ENCODE results near the gene LYVE1.

The LYVE1 gene, protein sequence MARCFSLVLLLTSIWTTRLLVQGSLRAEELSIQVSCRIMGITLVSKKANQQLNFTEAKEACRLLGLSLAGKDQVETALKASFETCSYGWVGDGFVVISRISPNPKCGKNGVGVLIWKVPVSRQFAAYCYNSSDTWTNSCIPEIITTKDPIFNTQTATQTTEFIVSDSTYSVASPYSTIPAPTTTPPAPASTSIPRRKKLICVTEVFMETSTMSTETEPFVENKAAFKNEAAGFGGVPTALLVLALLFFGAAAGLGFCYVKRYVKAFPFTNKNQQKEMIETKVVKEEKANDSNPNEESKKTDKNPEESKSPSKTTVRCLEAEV

DNA sequence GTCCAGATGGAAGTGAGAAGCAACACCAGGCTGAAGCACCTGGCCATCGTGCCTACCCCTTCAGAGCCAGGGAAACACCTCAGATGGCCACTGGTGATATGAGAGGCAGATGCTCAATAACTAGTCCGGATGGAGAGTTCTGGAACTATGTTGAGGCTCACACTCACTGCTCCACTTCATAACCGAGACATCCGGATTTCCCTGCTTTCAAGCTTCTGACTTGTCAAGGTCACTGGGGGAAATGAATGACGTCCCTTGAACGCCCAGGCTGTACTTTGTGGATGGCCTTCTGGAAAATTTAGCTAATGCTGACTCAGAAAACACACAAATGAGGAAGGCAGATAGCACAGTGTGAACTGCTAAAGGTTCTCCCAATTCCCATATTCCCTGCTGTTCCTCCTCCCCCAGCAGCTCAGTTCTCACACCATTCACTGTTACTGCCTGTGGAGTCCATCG is at the start of gene LYVE1:
TSS of gene LYVE1 (minus strand) at position 180 of the 456 bp plus-strand sequence. CDS start at position 47, 133 bp downstream.
- TF ChIP-seq, protein P1, sequence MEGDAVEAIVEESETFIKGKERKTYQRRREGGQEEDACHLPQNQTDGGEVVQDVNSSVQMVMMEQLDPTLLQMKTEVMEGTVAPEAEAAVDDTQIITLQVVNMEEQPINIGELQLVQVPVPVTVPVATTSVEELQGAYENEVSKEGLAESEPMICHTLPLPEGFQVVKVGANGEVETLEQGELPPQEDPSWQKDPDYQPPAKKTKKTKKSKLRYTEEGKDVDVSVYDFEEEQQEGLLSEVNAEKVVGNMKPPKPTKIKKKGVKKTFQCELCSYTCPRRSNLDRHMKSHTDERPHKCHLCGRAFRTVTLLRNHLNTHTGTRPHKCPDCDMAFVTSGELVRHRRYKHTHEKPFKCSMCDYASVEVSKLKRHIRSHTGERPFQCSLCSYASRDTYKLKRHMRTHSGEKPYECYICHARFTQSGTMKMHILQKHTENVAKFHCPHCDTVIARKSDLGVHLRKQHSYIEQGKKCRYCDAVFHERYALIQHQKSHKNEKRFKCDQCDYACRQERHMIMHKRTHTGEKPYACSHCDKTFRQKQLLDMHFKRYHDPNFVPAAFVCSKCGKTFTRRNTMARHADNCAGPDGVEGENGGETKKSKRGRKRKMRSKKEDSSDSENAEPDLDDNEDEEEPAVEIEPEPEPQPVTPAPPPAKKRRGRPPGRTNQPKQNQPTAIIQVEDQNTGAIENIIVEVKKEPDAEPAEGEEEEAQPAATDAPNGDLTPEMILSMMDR (IDR thresholded peaks at IDR 0.05; ENCODE audit: extremely low read depth, missing control alignments) = no peak
- no peak for DNase-seq (ENCODE audit: low spot score)

DNA sequence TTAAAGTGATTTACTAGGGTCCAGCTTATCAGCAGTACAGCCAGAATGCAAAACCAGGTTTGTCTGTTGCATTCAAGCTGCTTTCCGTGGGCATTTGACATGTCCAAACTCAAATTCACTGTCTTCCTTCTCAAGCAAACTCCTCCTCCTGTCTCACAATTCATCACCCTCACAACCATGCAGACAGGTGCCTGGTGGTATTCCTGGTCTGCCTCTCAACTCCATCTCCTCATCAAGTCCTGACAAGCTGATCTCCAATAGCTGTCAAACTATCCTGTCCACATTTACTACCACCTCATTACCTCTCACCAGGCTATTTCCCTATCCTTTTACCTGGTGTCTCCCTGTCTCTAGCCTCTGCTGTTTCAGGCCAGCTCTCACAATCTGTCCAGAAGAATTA is 49.1 kb upstream of the LYVE1 start:
- DNase-seq (ENCODE audit: low spot score) = no peak
- TF ChIP-seq, protein P1 (IDR thresholded peaks at IDR 0.05; ENCODE audit: extremely low read depth, missing control alignments) = no peak

DNA sequence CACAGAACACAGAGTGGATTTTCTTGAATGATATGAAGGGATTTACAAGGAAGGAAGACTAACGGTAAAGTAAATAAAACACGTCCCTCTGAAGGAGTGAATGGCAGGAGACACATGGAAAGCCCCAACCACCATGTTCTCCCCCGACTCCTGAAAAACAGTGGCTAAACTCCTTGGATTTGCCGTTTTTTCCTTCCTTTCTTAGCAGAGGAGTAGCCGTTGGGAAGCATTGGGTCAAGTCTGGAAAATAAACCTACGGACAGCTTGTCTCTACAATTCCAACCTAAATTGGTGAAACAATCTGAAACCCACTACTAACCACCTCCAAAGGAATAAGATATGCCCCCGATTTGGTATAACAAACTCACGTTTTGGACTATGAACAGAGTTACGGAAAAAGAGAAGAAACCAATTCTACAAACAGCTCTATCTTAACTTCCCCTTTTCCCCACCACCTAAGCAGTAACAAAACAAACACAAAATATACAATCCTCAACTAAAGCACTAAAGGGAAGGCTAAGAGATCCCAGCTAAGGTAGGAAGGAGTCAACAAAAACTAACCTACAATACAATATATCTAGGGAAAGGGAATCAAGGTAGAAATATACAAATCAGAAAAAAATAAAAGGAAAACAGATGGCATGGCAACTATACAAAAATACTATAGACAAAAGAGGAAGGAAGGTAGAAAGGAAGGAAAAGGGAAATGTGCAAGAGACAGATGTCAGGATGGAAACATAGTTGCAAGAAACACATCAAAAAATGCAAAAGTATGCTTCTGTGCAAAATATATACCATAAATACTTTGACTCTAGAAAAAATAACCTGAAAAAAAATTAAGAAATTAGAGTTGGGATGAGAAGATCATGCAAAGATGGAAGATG is 43.8 kb upstream of the LYVE1 start:
- TF ChIP-seq, protein P1 (IDR thresholded peaks at IDR 0.05; ENCODE audit: extremely low read depth, missing control alignments) = no peak
- DNase-seq (ENCODE audit: low spot score) = no peak

DNA sequence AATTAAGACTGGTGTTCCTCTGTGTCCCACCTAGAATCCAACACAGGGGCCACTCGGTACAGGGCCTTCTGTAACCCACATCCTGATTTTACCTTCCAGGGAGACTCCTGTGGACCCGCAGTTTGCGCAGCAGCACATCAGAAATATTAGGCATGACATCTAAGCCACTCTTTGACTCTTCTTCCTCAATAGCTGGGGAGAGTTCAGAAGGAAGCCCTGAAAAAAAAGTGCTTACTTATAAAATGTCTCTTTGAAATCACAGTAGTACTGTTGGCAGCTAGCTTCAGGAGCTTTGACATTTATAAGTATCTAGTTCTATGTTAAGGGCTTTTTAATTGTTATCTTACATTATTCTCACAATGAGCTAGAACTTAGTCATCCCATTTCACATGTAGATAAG is 41.2 kb upstream of the LYVE1 start:
- TF ChIP-seq, protein P1 (IDR thresholded peaks at IDR 0.05; ENCODE audit: extremely low read depth, missing control alignments) = no peak
- no peak for DNase-seq (ENCODE audit: low spot score)

DNA sequence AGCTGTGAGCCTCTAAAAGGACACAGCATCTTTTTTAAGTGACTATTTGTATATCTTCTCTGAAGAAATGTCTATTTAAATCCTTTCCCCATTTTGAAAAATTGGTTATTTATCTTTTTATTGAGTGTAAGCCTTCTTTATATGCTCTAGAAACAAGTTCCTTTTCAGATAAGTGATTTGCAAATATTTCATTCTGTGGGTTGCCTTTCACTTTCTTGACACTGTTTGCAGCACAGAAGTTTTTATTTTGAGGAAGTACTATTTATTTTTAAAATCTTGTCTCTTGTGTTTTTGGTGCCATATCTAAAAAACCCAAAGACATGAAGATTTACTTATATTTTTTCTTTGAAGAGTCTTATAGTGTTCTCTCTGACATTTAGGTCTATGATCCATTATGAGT is 40.1 kb upstream of the LYVE1 start:
- TF ChIP-seq, protein P1 (IDR thresholded peaks at IDR 0.05; ENCODE audit: extremely low read depth, missing control alignments) = no peak
- no peak for DNase-seq (ENCODE audit: low spot score)

DNA sequence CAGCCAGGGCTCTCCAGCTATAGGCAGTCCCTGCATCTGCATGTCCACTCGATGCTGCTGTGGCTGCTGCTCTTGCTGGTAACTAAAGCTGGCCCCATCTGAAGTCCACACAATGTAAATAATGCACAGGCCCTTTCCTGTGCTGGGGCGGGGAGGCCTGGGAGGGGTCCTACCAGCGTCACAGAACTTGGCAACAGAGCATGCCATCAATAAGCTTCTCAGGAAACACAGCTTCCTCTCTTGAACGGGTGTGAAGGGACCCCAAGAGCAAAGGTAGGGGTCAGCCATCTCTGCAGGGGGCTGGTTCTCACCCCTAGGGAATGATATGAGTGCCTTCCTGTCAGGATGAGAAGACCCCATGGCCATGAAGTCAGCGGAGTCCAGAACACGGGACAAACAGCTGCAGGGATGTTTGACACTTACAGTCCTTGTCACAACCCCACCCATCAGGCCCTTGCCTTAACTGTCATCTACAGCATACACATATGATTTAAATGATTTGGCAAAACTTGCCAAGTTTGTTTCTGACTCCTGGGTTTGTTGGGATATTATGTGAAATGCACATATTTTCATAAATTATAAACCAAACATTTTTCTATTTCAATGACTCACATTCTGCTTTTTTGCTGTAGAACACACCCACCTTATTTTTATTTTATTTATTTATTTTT is 39.1 kb upstream of the LYVE1 start:
- DNase-seq (ENCODE audit: low spot score) = no peak
- TF ChIP-seq, protein P1 (IDR thresholded peaks at IDR 0.05; ENCODE audit: extremely low read depth, missing control alignments) = no peak
